Upper lobe of left lung (tissue), 4 donors: ENCODE data around the gene ABHD8.

Source experiments
- CTCF ChIP-seq, 6 experiments: fragments of 450-650 bp in 4 of 6; fragments of 200-600 bp in 2 of 6; sonication (generic) in 2 of 6; IDR thresholded peaks; one replicate each; pipeline ENCODE4 v1.5.1; 2016 to 2019; ENCODE audit warnings: antibody characterized with exemption in 6 of 6
- POLR2AphosphoS5 ChIP-seq, 2 donors: sonication (generic); formaldehyde crosslinking; IDR thresholded peaks; one replicate each; pipeline ENCODE4 v1.5.1; 2017; ENCODE audit warnings: antibody characterized with exemption in 2 of 2

GRCh38 chr19:17260842-17261325, 42.3 kb downstream of the ABHD8 start:
- TF ChIP-seq POLR2AphosphoS5 (IDR thresholded peaks at IDR 0.05) (no peak), CTCF (IDR thresholded peaks at IDR 0.05) (peak; percentile 86 to 94 (median 90))
